Calu3 (cell line): ENCODE measurements around the gene GDF7. TPM values are rescaled to one million over a fixed set of nuclear protein-coding genes. Genes with fewer than 3 reads are reported as not detected.
A peak's percentile ranks its signal among the peaks of the same experiment; 100 is the strongest.

Source experiments
- BruUV-seq: library from RNA; stranded (reverse); fragments of 400-500 nt; replicated peaks from 2 replicates; lab custom pipeline; 2021; lab: Mats Ljungman, UMichigan
- CTCF ChIA-PET: fragments of 300-600 bp; sonication (Branson Sonifier 250); formaldehyde crosslinking; loops from one replicate; lab custom pipeline; 2022; ENCODE audit warnings: antibody characterized with exemption; lab: Charles Lee
- DNase-seq: peaks from one replicate; pipeline ENCODE4 v3.0.0; 2022
- H3K27ac Mint-ChIP-seq: one replicate; pipeline ENCODE4 v1.8.0; 2022; ENCODE audit warnings: mixed read lengths; ENCODE audit not compliant: unreplicated experiment
- H3K27me3 Mint-ChIP-seq: one replicate; pipeline ENCODE4 v1.8.0; 2022; ENCODE audit warnings: mixed read lengths; ENCODE audit not compliant: unreplicated experiment
- H3K36me3 Mint-ChIP-seq: one replicate; pipeline ENCODE4 v1.8.0; 2022; ENCODE audit warnings: mild to moderate bottlenecking, moderate library complexity, mixed read lengths; ENCODE audit not compliant: insufficient read depth, unreplicated experiment
- H3K4me1 Mint-ChIP-seq: one replicate; pipeline ENCODE4 v1.8.0; 2022; ENCODE audit warnings: mild to moderate bottlenecking, low read depth, mixed read lengths; ENCODE audit not compliant: unreplicated experiment
- H3K4me3 Mint-ChIP-seq: one replicate; pipeline ENCODE4 v1.8.0; 2022; ENCODE audit warnings: mild to moderate bottlenecking, low read depth, moderate library complexity, mixed read lengths; ENCODE audit not compliant: unreplicated experiment
- H3K9me3 Mint-ChIP-seq: one replicate; pipeline ENCODE4 v1.8.0; 2022; ENCODE audit warnings: low read depth, mixed read lengths; ENCODE audit not compliant: unreplicated experiment
- intact Hi-C: fragments of 100-400 bp; cut with micrococcal nuclease; formaldehyde crosslinking; loops from one replicate; pipeline ENCODE4 v1.10.0; 2022; ENCODE audit not compliant: unreplicated experiment
- total RNA-seq: library from RNA; stranded (reverse); gene quantifications from 2 replicates; pipeline ENCODE4 v1.2.3, GENCODE V29; 2022
- TF ChIP-seq, protein P1 (sequence below): fragments of 200-600 bp; IDR thresholded peaks from one replicate; pipeline ENCODE4 v1.8.0; 2022; ENCODE audit warnings: antibody characterized with exemption; ENCODE audit not compliant: unreplicated experiment

GDF7 gene
- total RNA-seq, 1 experiment from 2014 or later: not detected

DNA sequence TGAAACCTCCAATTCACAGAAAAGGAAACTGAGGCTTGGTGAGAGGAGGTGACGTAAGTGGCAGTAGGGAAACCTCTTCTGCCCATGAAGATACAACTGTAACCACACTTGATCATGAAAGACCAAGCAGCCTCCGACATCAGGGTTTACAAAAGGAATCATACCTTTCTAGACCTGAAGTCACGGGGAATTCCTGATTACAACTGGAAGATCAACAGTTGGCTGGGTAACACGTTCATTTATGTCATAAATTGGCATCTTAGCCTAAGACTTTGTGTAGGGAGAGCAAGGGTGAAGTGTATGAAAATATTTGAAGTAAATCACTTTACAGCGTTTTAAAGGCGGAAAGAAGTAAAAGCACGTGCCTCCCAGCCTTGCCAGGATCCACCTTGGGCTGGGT, 17.0 kb upstream of the GDF7 start:
- CTCF ChIA-PET: interaction anchor here (0.6 to 2.0 kb wide), 6 partner anchors 8 to 541 kb away, joined by 3 to 11 read pairs (median 4); no protein-coding TSS in a partner anchor
- H3K27ac Mint-ChIP-seq: peak overlapping the region; percentile 71
- DNase-seq: no peak
- H3K4me3 Mint-ChIP-seq: peak overlapping the region; percentile 82
- intact Hi-C loops: no loop called here
- peaks cover 20% of the 10 kb centered on the region for H3K36me3 Mint-ChIP-seq
- TF ChIP-seq, protein P1, sequence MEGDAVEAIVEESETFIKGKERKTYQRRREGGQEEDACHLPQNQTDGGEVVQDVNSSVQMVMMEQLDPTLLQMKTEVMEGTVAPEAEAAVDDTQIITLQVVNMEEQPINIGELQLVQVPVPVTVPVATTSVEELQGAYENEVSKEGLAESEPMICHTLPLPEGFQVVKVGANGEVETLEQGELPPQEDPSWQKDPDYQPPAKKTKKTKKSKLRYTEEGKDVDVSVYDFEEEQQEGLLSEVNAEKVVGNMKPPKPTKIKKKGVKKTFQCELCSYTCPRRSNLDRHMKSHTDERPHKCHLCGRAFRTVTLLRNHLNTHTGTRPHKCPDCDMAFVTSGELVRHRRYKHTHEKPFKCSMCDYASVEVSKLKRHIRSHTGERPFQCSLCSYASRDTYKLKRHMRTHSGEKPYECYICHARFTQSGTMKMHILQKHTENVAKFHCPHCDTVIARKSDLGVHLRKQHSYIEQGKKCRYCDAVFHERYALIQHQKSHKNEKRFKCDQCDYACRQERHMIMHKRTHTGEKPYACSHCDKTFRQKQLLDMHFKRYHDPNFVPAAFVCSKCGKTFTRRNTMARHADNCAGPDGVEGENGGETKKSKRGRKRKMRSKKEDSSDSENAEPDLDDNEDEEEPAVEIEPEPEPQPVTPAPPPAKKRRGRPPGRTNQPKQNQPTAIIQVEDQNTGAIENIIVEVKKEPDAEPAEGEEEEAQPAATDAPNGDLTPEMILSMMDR: no peak
- no peaks in the 10 kb centered on the region for H3K9me3 Mint-ChIP-seq
- peaks cover 23% of the 10 kb centered on the region for H3K4me1 Mint-ChIP-seq
- BruUV-seq: TSS peak; percentile 79
- H3K27me3 Mint-ChIP-seq: peaks cover 10% of the 10 kb centered on the region

DNA sequence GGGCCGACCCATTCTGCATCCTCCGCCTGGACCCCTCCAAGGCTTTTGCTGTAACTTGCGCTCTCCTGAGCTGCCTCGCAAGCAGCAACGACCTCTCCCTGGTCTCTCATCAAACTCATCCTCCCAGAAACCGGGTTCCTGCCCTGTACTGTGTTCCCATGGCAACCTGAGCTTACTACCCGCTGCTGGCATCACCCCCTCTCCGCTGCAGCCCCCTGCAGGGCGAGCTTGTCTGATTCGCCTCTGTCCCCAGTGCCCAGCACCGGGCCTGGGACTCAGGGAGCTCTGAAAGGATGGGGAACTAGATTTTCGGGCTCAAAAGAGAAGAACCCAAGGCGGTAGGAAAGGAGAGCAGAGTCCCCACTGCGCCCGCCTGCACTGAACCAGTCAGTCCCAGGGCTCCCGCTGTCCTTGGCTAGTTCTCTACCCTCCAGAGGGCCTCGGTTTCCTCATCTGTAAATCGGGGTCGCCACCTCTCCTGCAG, 16.5 kb upstream of the GDF7 start:
- CTCF ChIA-PET: interaction anchor here (0.6 to 2.5 kb wide), 11 partner anchors 8 to 541 kb away, joined by 3 to 12 read pairs (median 4); no protein-coding TSS in a partner anchor
- peak overlapping the region; percentile 71 for H3K27ac Mint-ChIP-seq
- BruUV-seq: no TSS peak
- peaks cover 14% of the 10 kb centered on the region for H3K27me3 Mint-ChIP-seq
- H3K9me3 Mint-ChIP-seq: no peaks in the 10 kb centered on the region
- DNase-seq: peak; percentile 40
- H3K4me3 Mint-ChIP-seq: peak overlapping the region; percentile 82
- peaks cover 20% of the 10 kb centered on the region for H3K36me3 Mint-ChIP-seq
- TF ChIP-seq, protein P1: no peak
- H3K4me1 Mint-ChIP-seq: peaks cover 23% of the 10 kb centered on the region
- intact Hi-C loops: no loop called here

DNA sequence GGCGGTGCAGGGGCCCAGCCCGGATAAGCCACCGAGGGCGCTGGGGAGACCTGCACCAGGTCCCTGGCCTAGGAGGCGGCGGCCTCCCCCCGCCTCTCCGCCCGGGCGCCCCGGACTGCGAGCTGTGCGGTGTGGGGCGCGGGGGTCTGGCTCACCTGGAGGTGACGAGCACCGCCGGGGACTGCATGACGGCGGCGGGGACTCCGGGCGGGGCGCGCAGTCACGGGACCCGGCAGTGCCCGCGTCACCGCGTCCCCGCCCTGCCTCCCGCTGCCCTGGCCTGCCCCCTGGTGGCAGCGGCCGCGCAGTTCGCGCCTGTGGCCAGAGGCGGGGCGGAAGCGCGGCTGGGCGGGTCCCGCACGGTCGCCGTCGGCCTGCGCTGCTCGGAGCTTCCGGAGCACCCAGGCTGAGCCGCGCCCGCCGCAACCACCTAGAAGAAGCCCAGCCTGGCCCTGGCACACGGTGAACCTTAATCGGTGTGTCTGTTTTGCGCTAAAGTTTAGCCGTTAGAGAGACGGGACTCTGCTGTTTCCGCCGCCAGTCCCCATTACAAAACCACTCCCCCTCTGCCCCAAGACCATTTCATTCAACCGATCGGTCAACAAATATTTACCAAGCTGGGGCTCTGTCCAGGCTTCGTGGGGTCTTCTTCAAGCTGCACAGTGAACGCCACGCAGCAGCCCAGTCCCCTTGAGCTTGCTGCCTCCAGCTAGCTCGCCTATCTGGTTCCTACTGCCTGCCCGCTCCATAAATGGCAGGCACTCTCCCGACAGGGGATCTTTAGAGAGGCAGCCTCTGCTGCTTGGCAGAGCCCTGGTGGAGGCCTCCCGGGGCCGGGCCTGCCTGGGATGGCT, 15.8 kb upstream of the GDF7 start, which contains the start of gene HS1BP3:
Gene HS1BP3, minus strand, starts transcription at position 222 of the 854 bp plus-strand sequence. Its CDS starts 35 bp downstream, at position 187.
- Mint-ChIP-seq H3K36me3 (peaks cover 20% of the 10 kb centered on the region), H3K4me3 (peak within 1 kb of the TSS; percentile 82), H3K27ac (peak within 1 kb of the TSS; percentile 71), H3K4me1 (peaks cover 23% of the 10 kb centered on the region), H3K27me3 (peaks cover 21% of the 10 kb centered on the region), H3K9me3 (no peaks in the 10 kb centered on the region)
- BruUV-seq: no TSS peak
- CTCF ChIA-PET: interaction anchor here (0.6 to 2.5 kb wide), 12 partner anchors 9 to 272 kb away, joined by 3 to 12 read pairs (median 4); no protein-coding TSS in a partner anchor
- intact Hi-C loops: no loop called here
- DNase-seq: peak; percentile 94
- TF ChIP-seq, protein P1: peak; percentile 88

DNA sequence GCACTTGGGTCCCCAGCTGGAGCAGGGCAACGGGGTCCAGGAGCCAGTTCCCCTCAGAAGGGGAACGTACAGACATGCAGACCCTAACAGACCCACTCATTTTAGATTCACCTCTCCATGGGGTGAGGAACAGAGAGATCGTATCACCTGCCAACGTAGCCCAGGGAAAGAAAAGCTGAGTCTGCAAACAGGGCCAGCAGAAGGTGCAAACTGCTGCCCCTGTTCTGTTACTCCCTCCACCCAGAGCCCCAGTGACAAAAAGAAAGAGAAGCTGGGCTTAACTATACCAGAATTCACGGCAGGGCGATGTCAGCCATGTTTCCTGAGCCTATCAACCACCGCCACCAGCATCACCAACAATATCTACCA, 15.2 kb upstream of the GDF7 start:
- DNase-seq: no peak
- intact Hi-C loops: no loop called here
- peaks cover 23% of the 10 kb centered on the region for H3K4me1 Mint-ChIP-seq
- CTCF ChIA-PET: interaction anchor here (0.9 to 2.5 kb wide), 9 partner anchors 10 to 272 kb away, joined by 3 to 12 read pairs (median 6); no protein-coding TSS in a partner anchor
- H3K36me3 Mint-ChIP-seq: peaks cover 20% of the 10 kb centered on the region
- BruUV-seq: no TSS peak
- H3K27ac Mint-ChIP-seq: peak overlapping the region; percentile 59
- peaks cover 27% of the 10 kb centered on the region for H3K27me3 Mint-ChIP-seq
- H3K9me3 Mint-ChIP-seq: no peaks in the 10 kb centered on the region
- H3K4me3 Mint-ChIP-seq: peak overlapping the region; percentile 82
- TF ChIP-seq, protein P1: no peak
